Measurements from ENCODE around the gene SFXN4.
"Not testable (repeated sequence)": the region's sequence is repeated elsewhere in the genome, so short reads cannot be mapped to it uniquely, and the experiment has no call there.

SFXN4 gene

GRCh38 chr10:119153041-119153440 lies 12.5 kb downstream of the SFXN4 start:
- TF ChIP-seq CTCF (conservative IDR thresholded peaks at IDR 0.05) (no peak), ZFX (IDR thresholded peaks at IDR 0.05) (no peak)

DNA sequence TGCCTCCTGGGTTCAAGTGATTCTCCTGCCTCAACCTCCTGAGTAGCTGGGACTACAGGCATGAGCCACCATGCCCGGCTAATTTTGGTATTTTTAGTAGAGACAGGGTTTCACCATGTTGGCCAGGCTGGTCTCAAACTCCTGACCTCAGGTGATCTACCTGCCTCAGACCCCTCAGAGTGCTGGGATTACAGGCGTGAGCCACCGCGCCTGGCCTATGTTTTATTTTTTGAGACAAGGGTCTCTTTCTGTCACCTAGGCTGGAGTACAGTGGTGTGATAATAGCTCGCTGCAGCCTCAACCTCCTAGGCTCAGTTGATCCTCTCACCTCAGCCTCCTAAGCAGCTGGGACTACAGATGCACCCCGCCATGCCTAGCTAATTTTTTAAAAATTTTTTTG lies 13.9 kb downstream of the SFXN4 start:
- H3K27ac ChIP-seq = not testable (repeated sequence)

More at GRCh38 chr10:119153041-119153440, 12.5 kb downstream of the SFXN4 start:
- H3K27ac ChIP-seq = no peak overlapping the region

DNA sequence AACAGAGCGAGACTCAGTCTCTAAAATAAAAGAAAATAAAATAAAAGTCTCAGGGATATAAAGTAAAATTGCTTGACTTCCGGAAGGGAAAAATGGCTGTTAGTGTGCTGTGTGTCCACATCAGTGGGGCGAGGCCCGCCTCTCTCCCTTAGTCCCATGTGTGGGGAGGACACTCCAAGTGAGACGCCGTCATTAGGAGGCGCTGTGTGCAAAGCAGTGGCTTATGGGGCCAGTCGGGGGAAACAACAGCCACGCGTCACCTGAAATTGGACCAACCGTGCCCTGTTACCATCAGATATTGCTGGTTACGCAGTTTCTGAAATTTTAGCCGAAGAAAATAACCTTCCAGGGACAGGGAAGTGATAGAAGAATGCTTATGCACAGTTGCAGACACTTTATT lies 15.8 kb downstream of the SFXN4 start:
- no peak overlapping the region for H3K27ac ChIP-seq
- TF ChIP-seq CTCF (conservative IDR thresholded peaks at IDR 0.05) (no peak), ZFX (IDR thresholded peaks at IDR 0.05) (no peak)

DNA sequence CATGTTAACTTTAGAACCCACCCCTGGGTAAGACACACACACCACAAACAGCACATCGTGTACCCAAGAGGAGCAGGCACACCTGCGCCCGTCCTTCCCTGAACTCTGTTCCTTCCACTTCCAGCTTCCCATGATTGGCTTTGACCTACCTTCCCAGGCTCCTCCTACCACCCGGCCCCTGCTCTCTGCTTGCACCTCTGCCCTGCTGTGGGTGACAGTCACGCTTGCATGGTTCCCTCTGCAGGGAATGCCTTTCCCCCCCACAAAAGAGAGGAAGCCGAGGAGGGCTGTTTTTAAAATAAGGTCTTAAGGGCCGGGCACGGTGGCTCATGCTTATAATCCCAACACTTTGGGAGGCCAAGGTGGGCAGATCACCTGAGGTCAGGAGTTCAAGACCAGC lies 16.4 kb downstream of the SFXN4 start:
- TF ChIP-seq CTCF (conservative IDR thresholded peaks at IDR 0.05) (no peak), ZFX (IDR thresholded peaks at IDR 0.05) (no peak)
- no peak overlapping the region for H3K27ac ChIP-seq

DNA sequence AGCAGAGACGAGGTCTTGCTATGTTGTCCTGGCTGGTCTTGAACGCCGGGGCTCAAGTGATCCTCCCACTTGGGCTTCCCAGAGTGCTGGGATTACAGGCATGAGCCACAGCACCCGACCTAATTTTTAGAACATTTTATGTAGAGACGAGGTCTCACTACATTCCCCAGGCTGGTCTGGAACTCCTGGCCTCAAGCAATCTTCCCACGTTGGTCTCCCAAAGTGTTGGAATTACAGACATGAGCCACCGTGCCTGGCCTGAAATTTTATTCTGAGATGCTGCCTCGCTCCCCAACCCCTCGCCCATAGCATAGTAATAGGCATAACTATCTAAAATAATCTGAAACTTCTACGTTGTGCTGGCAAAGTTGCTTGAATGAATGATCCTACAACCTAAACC lies 21.9 kb downstream of the SFXN4 start:
- no peak overlapping the region for H3K27ac ChIP-seq
- TF ChIP-seq CTCF (conservative IDR thresholded peaks at IDR 0.05) = no peak
- TF ChIP-seq ZFX (IDR thresholded peaks at IDR 0.05) = no peak

DNA sequence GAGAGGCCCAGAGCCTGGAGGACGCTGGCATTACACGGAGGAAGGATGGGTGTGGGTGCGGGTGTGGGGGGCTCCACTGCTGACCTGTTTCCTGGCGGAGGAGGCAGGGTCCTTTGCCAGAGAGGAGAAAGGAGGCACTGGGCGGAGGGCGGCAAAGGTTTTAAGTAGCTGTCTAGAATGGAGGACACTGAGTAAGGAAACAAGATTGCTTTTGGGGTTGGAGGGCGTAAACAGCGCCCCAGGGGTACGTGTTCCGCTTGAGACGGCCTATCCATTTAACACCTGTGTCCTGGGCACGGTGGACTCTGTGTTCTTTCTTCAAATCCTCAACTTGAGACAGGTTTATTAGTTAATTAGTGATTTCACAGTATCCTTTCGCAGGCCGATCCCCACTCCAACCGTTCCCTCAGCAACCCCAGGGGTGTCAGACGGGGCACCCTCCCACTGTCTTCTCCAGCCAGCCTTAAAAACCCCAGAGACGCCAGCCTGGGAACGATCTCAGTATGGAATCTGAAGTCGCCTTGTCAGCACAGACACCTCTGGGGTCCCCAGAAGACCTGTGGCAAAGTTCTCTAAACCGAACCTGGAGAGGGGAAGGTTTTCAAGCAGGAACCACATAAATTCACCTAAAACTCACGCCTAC lies 24.8 kb downstream of the SFXN4 start:
- no peak for TF ChIP-seq ZFX (IDR thresholded peaks at IDR 0.05)
- TF ChIP-seq CTCF (conservative IDR thresholded peaks at IDR 0.05) = no peak
- H3K27ac ChIP-seq = no peak overlapping the region

- no peak overlapping the region for H3K27ac ChIP-seq
- TF ChIP-seq CTCF (conservative IDR thresholded peaks at IDR 0.05) = no peak; the same call in 1 of the 2 replicates
- no peak for TF ChIP-seq ZFX (IDR thresholded peaks at IDR 0.05)
Observed at GRCh38 chr10:119139464-119140067, 25.9 kb downstream of the SFXN4 start.

Measured in C4-2B (cell line).